Measurements from ENCODE around the gene PVRIG.
"Not testable (repeated sequence)": the region's sequence is repeated elsewhere in the genome, so short reads cannot be mapped to it uniquely, and the experiment has no call there.

Gene PVRIG

GRCh38 chr7:100208911-100209408 is 10.8 kb upstream of the PVRIG start:
- H3K4me3 ChIP-seq (ENCODE audit: low read depth, low read length) = no peak overlapping the region
- no peak for TF ChIP-seq CTCF (IDR thresholded peaks at IDR 0.05; ENCODE audit: low read depth, low read length)

- no peak for TF ChIP-seq CTCF (IDR thresholded peaks at IDR 0.05; ENCODE audit: low read depth, low read length)
- no peak overlapping the region for H3K4me3 ChIP-seq (ENCODE audit: low read depth, low read length)
Measured at GRCh38 chr7:100209493-100209892, 10.3 kb upstream of the PVRIG start.

- no peak overlapping the region for H3K4me3 ChIP-seq (ENCODE audit: low read depth, low read length)
- no peak for TF ChIP-seq CTCF (IDR thresholded peaks at IDR 0.05; ENCODE audit: low read depth, low read length)
Measured at GRCh38 chr7:100210805-100211204, 8.9 kb upstream of the PVRIG start.

- no peak for TF ChIP-seq CTCF (IDR thresholded peaks at IDR 0.05; ENCODE audit: low read depth, low read length)
- H3K4me3 ChIP-seq (ENCODE audit: low read depth, low read length) = no peak overlapping the region
Measured at GRCh38 chr7:100211342-100211780, 8.4 kb upstream of the PVRIG start.

GRCh38 chr7:100212631-100213286 is 7.0 kb upstream of the PVRIG start:
- H3K4me3 ChIP-seq (ENCODE audit: low read depth, low read length) = no peak overlapping the region
- no peak for TF ChIP-seq CTCF (IDR thresholded peaks at IDR 0.05; ENCODE audit: low read depth, low read length)

GRCh38 chr7:100213672-100214071 is 6.1 kb upstream of the PVRIG start:
- TF ChIP-seq CTCF (IDR thresholded peaks at IDR 0.05; ENCODE audit: low read depth, low read length) = no peak
- H3K4me3 ChIP-seq (ENCODE audit: low read depth, low read length) = no peak overlapping the region

GRCh38 chr7:100214356-100214755 is 5.4 kb upstream of the PVRIG start:
- not testable (repeated sequence) for H3K4me3 ChIP-seq (ENCODE audit: low read depth, low read length)

- no peak overlapping the region for H3K4me3 ChIP-seq (ENCODE audit: low read depth, low read length)
- TF ChIP-seq CTCF (IDR thresholded peaks at IDR 0.05; ENCODE audit: low read depth, low read length) = no peak
Measured at GRCh38 chr7:100215895-100216294, 3.9 kb upstream of the PVRIG start.

All from WI38 (cell line).